A549 (cell line): Measurements from ENCODE around the gene CNKSR3. TPM values are rescaled to one million over a fixed set of nuclear protein-coding genes. Genes with fewer than 3 reads are reported as not detected.

Experiments used
- ATAC-seq, 2 experiments: fragments of 200-7000 bp in 1 of 2; fragments of >200 bp in 1 of 2; cut with Nextera tagmentation in 1 of 2; cut with Tn5 transposase in 1 of 2; 3 replicates each; pipeline versions ENCODE4 v1.8.0 to v1.9.1; 2018 to 2020; ENCODE audit warnings: mild to moderate bottlenecking in 1 of 2, moderate library complexity in 1 of 2
- CTCF ChIA-PET: fragments of 300-600 bp; sonication (Branson Sonifier 250); formaldehyde crosslinking; extraction: SDS; loops from one replicate; lab custom pipeline; 2021; ENCODE audit warnings: antibody characterized with exemption, inconsistent platforms; lab: Yijun Ruan, JAX
- POLR2A ChIA-PET: fragments of 350-600 bp; formaldehyde crosslinking; extraction: SDS; loops from one replicate; lab custom pipeline; 2021; ENCODE audit warnings: antibody characterized with exemption, inconsistent platforms; lab: Yijun Ruan, JAX
- DNase-seq, 2 experiments: peaks; one replicate each; pipeline versions ENCODE4 v3.0.0 to v3.0.0-alpha.2; 2011 to 2016; ENCODE audit warnings: low read depth in 1 of 2, low spot score in 1 of 2
- FAIRE-seq: peaks from 2 replicates; lab custom pipeline; 2011; peaks lifted over from hg19 to GRCh38; lab: Jason Lieb, UNC
- H3K27ac ChIP-seq, 2 experiments: fragments of >200 bp; sonication (Bioruptor Twin); formaldehyde crosslinking; 3 replicates each; pipeline ENCODE4 v1.5.1; 2016 to 2017
- H3K4me1 ChIP-seq: fragments of >200 bp; sonication (Bioruptor Twin); formaldehyde crosslinking; 3 replicates; pipeline ENCODE4 v1.6.1; 2016
- H3K4me2 ChIP-seq: fragments of >200 bp; sonication (Bioruptor Twin); formaldehyde crosslinking; 3 replicates; pipeline ENCODE4 v1.6.1; 2016
- H3K4me3 ChIP-seq: fragments of >200 bp; sonication (Bioruptor Twin); formaldehyde crosslinking; 3 replicates; pipeline ENCODE4 v1.5.1; 2016
- H3K9me3 ChIP-seq: fragments of >200 bp; sonication (Bioruptor Twin); formaldehyde crosslinking; 3 replicates; pipeline ENCODE4 v1.6.1; 2016
- CBX8 ChIP-seq: fragments of 200-600 bp; sonication (generic); IDR thresholded peaks from 2 replicates; pipeline ENCODE4 v1.6.1; 2016
- CEBPB ChIP-seq, 2 experiments: fragments of >200 bp in 1 of 2; sonication (Bioruptor Twin) in 1 of 2; formaldehyde crosslinking in 1 of 2; IDR thresholded peaks; 2 replicates each; pipeline ENCODE4 v1.6.1; 2012 to 2016
- CHD2 ChIP-seq: fragments of 150-350 bp; IDR thresholded peaks from 2 replicates; pipeline ENCODE4 v1.6.1; 2014; ENCODE audit warnings: low read length; ENCODE audit not compliant: partially characterized antibody
- EHF ChIP-seq: fragments of 250-450 bp; sonication (Bioruptor Pico); IDR thresholded peaks from 2 replicates; pipeline ENCODE4 v1.5.0; 2020; ENCODE audit warnings: mild to moderate bottlenecking
- FOSL2 ChIP-seq, 2 experiments: fragments of 450-650 bp in 1 of 2; fragments of >200 bp in 1 of 2; sonication (Bioruptor Twin) in 1 of 2; formaldehyde crosslinking; IDR thresholded peaks; 2 replicates each; pipeline versions ENCODE4 v1.5.0 to v1.6.1; 2016 to 2020; ENCODE audit warnings: mild to moderate bottlenecking in 1 of 2, moderate library complexity in 1 of 2
- GATA3 ChIP-seq: IDR thresholded peaks from 2 replicates; pipeline ENCODE4 v1.6.1; 2012; ENCODE audit warnings: borderline replicate concordance
- HDAC2 ChIP-seq: fragments of 200-600 bp; sonication (generic); IDR thresholded peaks from 2 replicates; pipeline ENCODE4 v1.6.1; 2016
- HOXB13 ChIP-seq: fragments of 250-450 bp; sonication (Bioruptor Pico); IDR thresholded peaks from 2 replicates; pipeline ENCODE4 v1.5.0; 2020; ENCODE audit warnings: low read depth, mild to moderate bottlenecking, moderate library complexity
- JUNB ChIP-seq: fragments of >200 bp; sonication (Bioruptor Twin); formaldehyde crosslinking; IDR thresholded peaks from 2 replicates; pipeline ENCODE4 v1.6.1; 2016
- KDM1A ChIP-seq: fragments of 200-600 bp; sonication (generic); IDR thresholded peaks from 2 replicates; pipeline ENCODE4 v1.6.1; 2016; ENCODE audit warnings: low read depth, mild to moderate bottlenecking
- MAZ ChIP-seq: fragments of 150-350 bp; IDR thresholded peaks from 2 replicates; pipeline ENCODE4 v1.6.1; 2014; ENCODE audit warnings: antibody characterized with exemption, low read depth, low read length, borderline replicate concordance
- NR3C1 ChIP-seq: fragments of >200 bp; sonication (Bioruptor Twin); formaldehyde crosslinking; IDR thresholded peaks from 3 replicates; pipeline ENCODE4 v1.6.1; 2017
- POLR2AphosphoS2 ChIP-seq: conservative IDR thresholded peaks from 2 replicates; pipeline ENCODE4 v1.6.1; 2012; ENCODE audit warnings: low read length, improper control_type of control experiment, inconsistent platforms
- SMC3 ChIP-seq: fragments of >200 bp; sonication (Bioruptor Twin); formaldehyde crosslinking; IDR thresholded peaks from 3 replicates; pipeline ENCODE4 v1.6.1; 2018; ENCODE audit warnings: inconsistent platforms
- SREBF2 ChIP-seq: fragments of 450-650 bp; IDR thresholded peaks from 2 replicates; pipeline ENCODE4 v1.6.1; 2014; ENCODE audit warnings: mild to moderate bottlenecking, moderate library complexity
- TFCP2L1 ChIP-seq: fragments of 250-450 bp; sonication (Bioruptor Pico); IDR thresholded peaks from 2 replicates; pipeline ENCODE4 v1.5.0; 2021; ENCODE audit warnings: mild to moderate bottlenecking
- TP53 ChIP-seq: fragments of 250-450 bp; sonication (Bioruptor Pico); IDR thresholded peaks from 2 replicates; pipeline ENCODE4 v1.5.0; 2021; ENCODE audit warnings: mild to moderate bottlenecking, moderate library complexity
- ZFP36 ChIP-seq: fragments of 450-650 bp; IDR thresholded peaks from 2 replicates; pipeline ENCODE4 v1.6.1; 2014; ENCODE audit warnings: borderline replicate concordance; ENCODE audit not compliant: partially characterized antibody
- WGBS: methylation state at CpG from one replicate; pipeline ENCODE4 v1.1.6; 2017; ENCODE audit errors: missing lambda C conversion rate; 5-methylcytosine and 5-hydroxymethylcytosine counted together
- polyA plus RNA-seq, 4 experiments: library from polyadenylated mRNA; depleted of rRNA in 3 of 4; stranded (reverse); fragments of >200 nt; fragmentation: RNase III in 1 of 4; extraction: RNeasy Plus Mini Kit Qiagen cat#74134 plus additional on column Dnase treatment in 1 of 4; gene quantifications; 2 replicates in 3 of 4; 3 replicates in 1 of 4; pipeline ENCODE4 v1.2.3, GENCODE V29; 2011 to 2017
- TF ChIP-seq, protein P1 (sequence below): fragments of >200 bp; sonication (Bioruptor Twin); formaldehyde crosslinking; IDR thresholded peaks from 3 replicates; pipeline ENCODE4 v1.6.1; 2016
- TF ChIP-seq, protein P2 (sequence below): IDR thresholded peaks from 2 replicates; pipeline ENCODE4 v1.6.1; 2012

CNKSR3 gene
- polyA plus RNA-seq, 2 of the 4 experiments (the other 2 are of a cell fraction), result 2.9 to 3.5 TPM

DNA sequence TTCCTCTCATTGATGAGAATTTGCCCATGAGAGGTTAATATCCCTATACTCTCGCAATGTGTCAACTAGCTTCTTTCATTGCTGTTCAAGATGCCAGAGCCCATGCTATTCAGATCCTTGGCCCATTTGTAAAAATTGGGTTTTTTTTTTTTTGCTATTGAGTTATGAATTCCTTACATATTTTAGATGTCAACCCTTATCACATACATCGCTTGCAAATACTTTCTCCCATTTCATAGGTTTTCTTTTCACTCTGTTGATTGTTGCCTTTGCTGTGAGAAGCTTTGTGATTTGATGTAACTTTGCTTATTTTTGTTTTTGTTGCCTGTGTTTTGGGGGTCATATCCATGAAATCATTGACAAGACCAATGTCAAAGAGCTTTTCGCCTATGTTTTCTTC lies 121.7 kb downstream of the CNKSR3 start:
- ATAC-seq (no peak), FAIRE-seq (no peak), DNase-seq (no peak)
- WGBS, result 91% methylated on average over 3 of the region's 3 CpGs
- H3K27ac ChIP-seq, result 0 out of 6 replicates have a peak overlapping the region, but pooled peaks of 1 of the 2 experiments have one; percentile 24
- CTCF ChIA-PET, result interaction anchor here (0.6 to 0.7 kb wide), 2 partner anchors 111 to 521 kb away, joined by 3 read pairs; no protein-coding TSS in a partner anchor
- H3K4me2 ChIP-seq, result no peak overlapping the region
- POLR2A ChIA-PET, result no interaction called here
- peaks cover 7% of the 10 kb centered on the region; the same call in 2 of the 3 replicates for H3K9me3 ChIP-seq
- no peak overlapping the region for H3K4me3 ChIP-seq
- no peak for TF ChIP-seq SMC3
- TF ChIP-seq POLR2AphosphoS2, result no peak
- TF ChIP-seq FOSL2 (IDR thresholded peaks at IDR 0.05), result no peak
- TF ChIP-seq FOSL2 (CRISPR knock-in tag; IDR thresholded peaks at IDR 0.05), result no peak
- TF ChIP-seq CBX8, result no peak
- no peak for TF ChIP-seq EHF (CRISPR knock-in tag)
- TF ChIP-seq TFCP2L1 (CRISPR knock-in tag), result no peak
- no peak for TF ChIP-seq MAZ
- no peak for TF ChIP-seq HDAC2
- no peak for TF ChIP-seq CHD2
- TF ChIP-seq HOXB13 (CRISPR knock-in tag), result no peak
- H3K4me1 ChIP-seq, result peaks cover 22% of the 10 kb centered on the region

DNA sequence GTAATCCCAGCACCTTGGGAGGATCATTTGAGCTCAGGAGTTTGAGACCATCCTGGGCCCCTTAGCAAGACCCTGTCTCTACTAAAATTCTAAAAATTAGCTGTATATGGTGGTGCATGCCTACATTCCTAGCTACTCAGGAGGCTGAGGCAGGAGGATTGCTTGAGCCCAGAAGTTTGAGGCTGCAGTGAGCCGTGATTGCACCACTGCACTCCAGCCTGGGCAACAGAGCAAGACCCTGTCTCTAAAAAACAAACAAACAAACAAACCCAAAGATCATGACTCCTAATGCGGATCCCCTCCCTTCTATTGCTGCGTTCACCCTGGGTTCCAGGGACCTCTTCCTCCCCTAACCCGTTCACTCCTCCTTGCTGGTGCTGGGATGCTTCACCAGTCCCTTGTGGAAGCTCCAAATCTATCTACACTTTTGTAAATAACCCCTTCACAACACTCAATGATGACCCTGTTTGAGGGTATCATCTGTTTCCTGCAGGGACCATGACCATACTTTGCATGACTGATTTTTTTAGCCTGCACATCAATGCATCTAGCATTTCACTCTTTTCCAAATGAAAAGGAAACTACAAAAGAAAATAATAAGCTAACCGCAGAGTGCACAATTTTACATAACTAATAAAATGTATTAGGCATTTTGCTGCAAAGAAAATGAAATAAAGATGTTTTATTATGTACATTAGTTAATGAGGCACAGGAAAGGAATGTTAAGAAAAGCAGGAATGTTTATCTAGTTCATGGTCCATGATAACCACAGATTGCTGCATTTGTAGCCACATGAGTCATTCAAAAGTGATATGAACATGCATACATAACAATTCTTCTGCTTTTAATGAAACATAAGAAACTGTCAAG lies 123.4 kb downstream of the CNKSR3 start:
- TF ChIP-seq ZFP36, result no peak
- peak in 1 of 2 experiments; percentile 37; a peak in 1 of 4 replicates for TF ChIP-seq CEBPB (IDR thresholded peaks at IDR 0.05)
- TF ChIP-seq TP53 (CRISPR knock-in tag), result no peak
- peak; percentile 64 for TF ChIP-seq JUNB
- no peak for TF ChIP-seq NR3C1
- no peak for TF ChIP-seq SMC3
- TF ChIP-seq, protein P1, sequence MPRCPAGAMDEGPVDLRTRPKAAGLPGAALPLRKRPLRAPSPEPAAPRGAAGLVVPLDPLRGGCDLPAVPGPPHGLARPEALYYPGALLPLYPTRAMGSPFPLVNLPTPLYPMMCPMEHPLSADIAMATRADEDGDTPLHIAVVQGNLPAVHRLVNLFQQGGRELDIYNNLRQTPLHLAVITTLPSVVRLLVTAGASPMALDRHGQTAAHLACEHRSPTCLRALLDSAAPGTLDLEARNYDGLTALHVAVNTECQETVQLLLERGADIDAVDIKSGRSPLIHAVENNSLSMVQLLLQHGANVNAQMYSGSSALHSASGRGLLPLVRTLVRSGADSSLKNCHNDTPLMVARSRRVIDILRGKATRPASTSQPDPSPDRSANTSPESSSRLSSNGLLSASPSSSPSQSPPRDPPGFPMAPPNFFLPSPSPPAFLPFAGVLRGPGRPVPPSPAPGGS, result no peak
- peak; percentile 75 for TF ChIP-seq FOSL2 (IDR thresholded peaks at IDR 0.05)
- peak; percentile 85 for TF ChIP-seq FOSL2 (CRISPR knock-in tag; IDR thresholded peaks at IDR 0.05)
- TF ChIP-seq KDM1A, result 0 out of 2 replicates have a peak, but pooled peaks have one; percentile 17
- TF ChIP-seq, protein P2, sequence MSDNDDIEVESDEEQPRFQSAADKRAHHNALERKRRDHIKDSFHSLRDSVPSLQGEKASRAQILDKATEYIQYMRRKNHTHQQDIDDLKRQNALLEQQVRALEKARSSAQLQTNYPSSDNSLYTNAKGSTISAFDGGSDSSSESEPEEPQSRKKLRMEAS, result peak; percentile 33; the same call in 1 of the 2 replicates
- peak; percentile 78; the same call in 1 of the 2 replicates for TF ChIP-seq GATA3
- FAIRE-seq (no peak), DNase-seq (peak in 1 of 2 experiments; percentile 64), ATAC-seq (peak; percentile 70 to 92)
- Histone ChIP-seq H3K4me1 (peaks cover 17% of the 10 kb centered on the region), H3K4me2 (peak overlapping the region; percentile 54), H3K4me3 (no peak overlapping the region), H3K27ac (peak overlapping the region; percentile 44 to 77; a peak in 4 of 6 replicates), H3K9me3 (peaks cover 7% of the 10 kb centered on the region; the same call in 2 of the 3 replicates)
- CTCF ChIA-PET, result interaction anchor here (0.6 kb wide), 1 partner anchor 31 kb away, joined by 4 read pairs; no protein-coding TSS in a partner anchor
- POLR2A ChIA-PET, result interaction anchor here (1.0 kb wide), 1 partner anchor 123 kb away, joined by 7 read pairs; the partner anchor contains the start of gene CNKSR3
- WGBS, result 61% methylated on average over 5 of the region's 5 CpGs

DNA sequence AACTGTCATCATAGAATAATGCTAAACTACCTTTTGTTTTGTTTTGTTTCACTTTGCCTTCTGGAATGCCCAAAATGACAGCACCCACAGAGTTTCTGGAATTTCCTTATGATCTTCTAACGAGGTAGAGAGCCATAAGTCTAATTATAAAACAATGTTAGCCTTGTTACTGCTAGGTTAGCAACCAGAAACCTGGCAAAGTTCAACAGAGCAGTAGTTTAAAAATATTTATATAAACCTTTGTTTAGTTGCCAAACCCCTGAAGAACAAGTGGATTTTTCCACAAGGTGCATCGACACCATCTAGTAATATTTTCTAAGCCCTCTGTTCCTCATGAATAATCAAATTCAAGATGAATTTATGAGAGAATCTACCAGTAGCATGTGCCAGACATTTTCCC lies 126.3 kb downstream of the CNKSR3 start:
- TF ChIP-seq CHD2 (no peak), SREBF2 (no peak)
- FAIRE-seq (no peak), ATAC-seq (no peak), DNase-seq (no peak)
- Histone ChIP-seq H3K9me3 (peaks cover 4% of the 10 kb centered on the region; the same call in 2 of the 3 replicates), H3K27ac (no peak overlapping the region), H3K4me3 (no peak overlapping the region), H3K4me1 (peaks cover 17% of the 10 kb centered on the region), H3K4me2 (no peak overlapping the region)
- ChIA-PET POLR2A (no interaction called here), CTCF (no interaction called here)
- 82% methylated on average over 2 of the region's 2 CpGs for WGBS
